Smooth muscle cell (in vitro differentiated cells): Measurements from ENCODE around the gene CSF3R. TPM values are rescaled to one million over a fixed set of nuclear protein-coding genes. Genes with fewer than 3 reads are reported as not detected.
A peak's percentile ranks its signal among the peaks of the same experiment; 100 is the strongest.

Source experiments
- DNase-seq: peaks from one replicate; lab custom pipeline; 2025; ENCODE audit not compliant: unreplicated experiment; lab: John Stamatoyannopoulos, UW
- H2AFZ ChIP-seq: fragments of 200-600 bp; sonication (generic); 2 replicates; pipeline ENCODE4 v1.6.0; 2016; ENCODE audit warnings: antibody characterized with exemption, low read depth, mild to moderate bottlenecking
- H3F3A ChIP-seq: fragments of 200-600 bp; sonication (generic); 2 replicates; pipeline ENCODE4 v1.6.0; 2017; ENCODE audit warnings: antibody characterized with exemption, low read depth
- H3K27ac ChIP-seq: fragments of 200-600 bp; sonication (generic); 2 replicates; pipeline ENCODE4 v1.5.1; 2016; ENCODE audit warnings: low read depth, mild to moderate bottlenecking
- H3K27me3 ChIP-seq: fragments of 200-600 bp; sonication (generic); 2 replicates; pipeline ENCODE4 v1.6.1; 2016; ENCODE audit warnings: low read depth, mild to moderate bottlenecking
- H3K36me3 ChIP-seq: fragments of 200-600 bp; sonication (generic); 2 replicates; pipeline ENCODE4 v1.5.1; 2016; ENCODE audit warnings: low read depth
- H3K4me1 ChIP-seq: fragments of 200-600 bp; sonication (generic); 2 replicates; pipeline ENCODE4 v1.5.1; 2016; ENCODE audit warnings: low read depth
- H3K4me2 ChIP-seq: fragments of 200-600 bp; sonication (generic); 2 replicates; pipeline ENCODE4 v1.6.0; 2016; ENCODE audit warnings: mild to moderate bottlenecking
- H3K4me3 ChIP-seq: fragments of 200-600 bp; sonication (generic); 2 replicates; pipeline ENCODE4 v1.5.1; 2016; ENCODE audit warnings: mild to moderate bottlenecking
- H3K79me2 ChIP-seq: fragments of 200-600 bp; sonication (generic); 2 replicates; pipeline ENCODE4 v1.6.0; 2016; ENCODE audit warnings: low read depth, mild to moderate bottlenecking
- H3K9ac ChIP-seq: fragments of 200-600 bp; sonication (generic); 2 replicates; pipeline ENCODE4 v1.6.0; 2016; ENCODE audit warnings: low read depth
- H3K9me3 ChIP-seq: fragments of 200-600 bp; sonication (generic); replicated peaks from 2 replicates; pipeline ENCODE4 v1.5.1; 2016; ENCODE audit warnings: low read depth
- H4K20me1 ChIP-seq: fragments of 200-600 bp; sonication (generic); 2 replicates; pipeline ENCODE4 v1.6.0; 2016; ENCODE audit warnings: low read depth
- whole genome bisulfite sequencing: methylation state at CpG from one replicate; pipeline ENCODE4 v1.1.7; 2016; ENCODE audit warnings: low lambda C conversion rate; 5-methylcytosine and 5-hydroxymethylcytosine counted together
- polyA plus RNA-seq: library from polyadenylated mRNA; unstranded; fragments of >200 nt; fragmentation: Nextera tagmentation; extraction: Ambion mirVana; gene quantifications from 2 replicates; pipeline ENCODE4 v1.2.1, GENCODE V29; 2016
- total RNA-seq: library from RNA; depleted of rRNA; stranded (reverse); fragments of >200 nt; gene quantifications from 2 replicates; pipeline ENCODE4 v1.2.3, GENCODE V29; 2014
- TF ChIP-seq, protein P1 (sequence below): fragments of 200-600 bp; sonication (generic); IDR thresholded peaks from 2 replicates; pipeline ENCODE4 v1.5.1; 2017; ENCODE audit warnings: borderline replicate concordance, mild to moderate bottlenecking, antibody characterized with exemption; ENCODE audit not compliant: insufficient read depth, poor library complexity, severe bottlenecking

Gene CSF3R
- total and polyA plus RNA-seq, 2 experiments from 2014 or later: 0.46 to 6.7 TPM

DNA sequence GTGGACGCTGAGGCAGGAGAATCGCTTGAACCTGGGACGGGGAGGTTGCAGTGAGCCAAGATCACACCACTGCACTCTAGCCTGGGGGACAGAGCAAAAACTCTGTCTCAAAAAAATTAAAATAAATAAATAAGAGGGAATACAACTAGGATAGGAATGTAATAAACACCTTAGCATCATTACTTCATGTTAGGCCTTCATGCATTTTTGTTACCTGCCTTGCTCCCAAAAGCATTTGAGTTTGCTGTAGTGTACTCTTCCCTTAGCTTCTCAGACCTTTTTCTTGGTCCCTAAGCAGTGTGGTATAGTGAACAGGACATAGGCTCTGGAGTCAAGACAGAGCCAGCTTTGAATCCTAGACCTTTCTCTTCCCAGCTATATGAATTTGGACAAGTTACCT, 29.7 kb downstream of the CSF3R start:
- Histone ChIP-seq H3K27me3 (no peaks in the 10 kb centered on the region), H3F3A (no peaks in the 10 kb centered on the region), H3K4me2 (no peak overlapping the region), H4K20me1 (no peaks in the 10 kb centered on the region), H3K4me1 (no peaks in the 10 kb centered on the region), H3K27ac (no peak overlapping the region), H3K4me3 (no peak overlapping the region), H2AFZ (no peak overlapping the region), H3K9me3 (no peaks in the 10 kb centered on the region), H3K9ac (no peak overlapping the region), H3K79me2 (no peaks in the 10 kb centered on the region), H3K36me3 (peaks cover 4% of the 10 kb centered on the region)
- WGBS: 93% methylated on average over 3 of the region's 3 CpGs
- TF ChIP-seq, protein P1, sequence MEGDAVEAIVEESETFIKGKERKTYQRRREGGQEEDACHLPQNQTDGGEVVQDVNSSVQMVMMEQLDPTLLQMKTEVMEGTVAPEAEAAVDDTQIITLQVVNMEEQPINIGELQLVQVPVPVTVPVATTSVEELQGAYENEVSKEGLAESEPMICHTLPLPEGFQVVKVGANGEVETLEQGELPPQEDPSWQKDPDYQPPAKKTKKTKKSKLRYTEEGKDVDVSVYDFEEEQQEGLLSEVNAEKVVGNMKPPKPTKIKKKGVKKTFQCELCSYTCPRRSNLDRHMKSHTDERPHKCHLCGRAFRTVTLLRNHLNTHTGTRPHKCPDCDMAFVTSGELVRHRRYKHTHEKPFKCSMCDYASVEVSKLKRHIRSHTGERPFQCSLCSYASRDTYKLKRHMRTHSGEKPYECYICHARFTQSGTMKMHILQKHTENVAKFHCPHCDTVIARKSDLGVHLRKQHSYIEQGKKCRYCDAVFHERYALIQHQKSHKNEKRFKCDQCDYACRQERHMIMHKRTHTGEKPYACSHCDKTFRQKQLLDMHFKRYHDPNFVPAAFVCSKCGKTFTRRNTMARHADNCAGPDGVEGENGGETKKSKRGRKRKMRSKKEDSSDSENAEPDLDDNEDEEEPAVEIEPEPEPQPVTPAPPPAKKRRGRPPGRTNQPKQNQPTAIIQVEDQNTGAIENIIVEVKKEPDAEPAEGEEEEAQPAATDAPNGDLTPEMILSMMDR: no peak
- no peak for DNase-seq

DNA sequence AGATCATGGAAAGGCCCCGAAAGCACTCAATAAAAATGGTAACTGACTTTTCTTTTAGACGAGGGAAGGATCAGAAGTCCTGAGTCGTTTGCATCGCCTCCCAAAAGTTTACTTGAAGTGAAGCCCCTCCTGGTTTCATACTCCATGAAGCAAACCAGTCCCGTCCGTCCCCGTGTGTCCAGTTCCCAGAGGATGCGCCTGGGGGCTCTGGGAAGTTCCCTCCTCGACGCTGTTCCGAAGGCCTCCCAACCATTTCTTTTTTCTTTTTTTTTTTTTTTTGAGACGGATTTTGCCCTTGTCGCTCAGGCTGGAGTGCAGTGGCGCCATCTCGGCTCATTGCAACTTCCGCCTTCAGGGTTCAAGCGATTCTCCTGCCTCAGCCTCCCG, 31.8 kb downstream of the CSF3R start:
- WGBS: 62% methylated on average over 18 of the region's 18 CpGs

DNA sequence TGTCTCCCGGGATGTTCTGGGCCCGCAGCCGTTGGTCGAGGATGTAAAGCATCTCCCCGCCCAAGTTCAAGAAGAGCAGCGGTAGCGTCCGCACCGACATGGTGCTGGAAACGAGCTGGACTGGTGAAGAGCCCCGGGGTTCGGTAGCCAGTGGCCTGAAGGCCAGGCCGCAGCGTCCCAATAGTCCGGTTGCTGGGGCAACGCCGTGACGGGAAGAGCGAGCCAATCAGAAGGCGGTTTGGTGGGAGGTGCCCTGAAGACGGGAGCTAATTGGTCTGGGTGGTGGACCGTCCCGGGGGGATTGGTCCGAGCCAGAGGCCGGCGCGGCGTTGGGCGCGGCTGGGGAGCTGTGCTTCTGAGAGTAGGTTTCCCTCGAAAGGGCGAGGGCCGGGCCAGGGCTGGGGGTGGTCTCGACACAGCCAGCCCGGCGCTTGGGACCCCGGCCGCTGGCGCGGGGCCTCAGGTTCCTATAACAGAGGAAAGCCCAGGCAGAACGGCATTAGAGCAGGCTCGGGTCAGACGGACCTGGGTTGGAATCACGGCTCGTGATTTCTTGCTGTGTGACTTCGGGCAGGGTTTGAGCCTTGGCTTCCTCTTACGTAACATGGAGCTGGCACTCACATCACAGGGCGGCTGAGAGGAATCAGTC, 32.3 kb downstream of the CSF3R start, which contains the start of gene OSCP1:
TSS of gene OSCP1 (minus strand) at position 182 of the 649 bp plus-strand sequence. CDS start at position 100, 82 bp downstream.
- Histone ChIP-seq H3K4me1 (no peaks in the 10 kb centered on the region), H3F3A (no peaks in the 10 kb centered on the region), H3K36me3 (peaks cover 2% of the 10 kb centered on the region), H3K4me3 (peak within 1 kb of the TSS; percentile 68), H3K27ac (peak within 1 kb of the TSS; percentile 93), H2AFZ (peak within 1 kb of the TSS; percentile 82), H4K20me1 (no peaks in the 10 kb centered on the region), H3K9ac (peak within 1 kb of the TSS; percentile 93), H3K4me2 (peak within 1 kb of the TSS; percentile 87), H3K9me3 (no peaks in the 10 kb centered on the region), H3K79me2 (no peaks in the 10 kb centered on the region), H3K27me3 (no peaks in the 10 kb centered on the region)
- DNase-seq: peak; percentile 77
- TF ChIP-seq, protein P1: no peak
- WGBS: 5% methylated on average over 44 of the region's 48 CpGs

More for the DNA sequence above, 31.8 kb downstream of the CSF3R start:
- H3F3A ChIP-seq: no peaks in the 10 kb centered on the region
- H3K9ac ChIP-seq: peak overlapping the region; percentile 93
- peak overlapping the region; percentile 82 for H2AFZ ChIP-seq
- peak overlapping the region; percentile 68 for H3K4me3 ChIP-seq
- H3K4me2 ChIP-seq: peak overlapping the region; percentile 87
- peaks cover 4% of the 10 kb centered on the region for H3K36me3 ChIP-seq
- no peaks in the 10 kb centered on the region for H3K79me2 ChIP-seq
- H3K27ac ChIP-seq: peak overlapping the region; percentile 93
- H3K4me1 ChIP-seq: no peaks in the 10 kb centered on the region
- H3K9me3 ChIP-seq: no peaks in the 10 kb centered on the region
- TF ChIP-seq, protein P1: no peak
- H3K27me3 ChIP-seq: no peaks in the 10 kb centered on the region
- H4K20me1 ChIP-seq: no peaks in the 10 kb centered on the region
- no peak for DNase-seq
